Esophagus (tissue), 2 donors: ENCODE data around the gene RNF213. TPM values are rescaled to one million over a fixed set of nuclear protein-coding genes. Genes with fewer than 3 reads are reported as not detected.

ENCODE experiments used
- H3K27ac ChIP-seq, 2 donors: one replicate each; pipeline ENCODE4 v1.5.1; 2013; ENCODE audit warnings: low read depth in 2 of 2, mild to moderate bottlenecking in 2 of 2, inconsistent platforms in 1 of 2, low read length in 1 of 2, moderate library complexity in 1 of 2
- H3K27me3 ChIP-seq, 2 donors: one replicate each; pipeline ENCODE4 v1.6.1; 2013; ENCODE audit warnings: low read length in 2 of 2, control low read depth in 1 of 2, mild to moderate bottlenecking in 1 of 2; ENCODE audit not compliant: insufficient read depth in 2 of 2, control insufficient read depth in 1 of 2
- H3K36me3 ChIP-seq, 2 donors: one replicate each; pipeline ENCODE4 v1.6.1; 2013; ENCODE audit warnings: low read length in 1 of 2; ENCODE audit not compliant: control insufficient read depth in 2 of 2, insufficient read depth in 2 of 2
- H3K4me1 ChIP-seq, 2 donors: one replicate each; pipeline ENCODE4 v1.6.1; 2013; ENCODE audit warnings: low read length in 1 of 2; ENCODE audit not compliant: control insufficient read depth in 2 of 2, insufficient read depth in 2 of 2
- H3K4me3 ChIP-seq, 2 donors: one replicate each; pipeline ENCODE4 v1.5.1; 2013; ENCODE audit warnings: low read length in 2 of 2, mild to moderate bottlenecking in 2 of 2, low read depth in 1 of 2, moderate library complexity in 1 of 2
- H3K9me3 ChIP-seq, 2 donors: one replicate each; pipeline ENCODE4 v1.6.1; 2013; ENCODE audit warnings: mild to moderate bottlenecking in 2 of 2, low read depth in 1 of 2, low read length in 1 of 2, moderate library complexity in 1 of 2; ENCODE audit not compliant: control insufficient read depth in 2 of 2, insufficient read depth in 1 of 2
- WGBS, 2 donors: extraction: QIAGEN DNeasy Blood & Tissue Kit; methylation state at CpG; one replicate each; pipeline ENCODE4 v1.1.7; 2013; 5-methylcytosine and 5-hydroxymethylcytosine counted together
- polyA plus RNA-seq, 2 donors: library from polyadenylated mRNA; stranded (reverse); fragments of 200-250 nt; gene quantifications; one replicate each; pipeline ENCODE4 v1.2.3, GENCODE V29; 2013
- donor health status: healthy with polysubstance abuse.
- donor health status: Bipolar disorder and iron deficiency.

Gene RNF213
- polyA plus RNA-seq, 2 donors: 17.9 to 54.7 TPM

DNA sequence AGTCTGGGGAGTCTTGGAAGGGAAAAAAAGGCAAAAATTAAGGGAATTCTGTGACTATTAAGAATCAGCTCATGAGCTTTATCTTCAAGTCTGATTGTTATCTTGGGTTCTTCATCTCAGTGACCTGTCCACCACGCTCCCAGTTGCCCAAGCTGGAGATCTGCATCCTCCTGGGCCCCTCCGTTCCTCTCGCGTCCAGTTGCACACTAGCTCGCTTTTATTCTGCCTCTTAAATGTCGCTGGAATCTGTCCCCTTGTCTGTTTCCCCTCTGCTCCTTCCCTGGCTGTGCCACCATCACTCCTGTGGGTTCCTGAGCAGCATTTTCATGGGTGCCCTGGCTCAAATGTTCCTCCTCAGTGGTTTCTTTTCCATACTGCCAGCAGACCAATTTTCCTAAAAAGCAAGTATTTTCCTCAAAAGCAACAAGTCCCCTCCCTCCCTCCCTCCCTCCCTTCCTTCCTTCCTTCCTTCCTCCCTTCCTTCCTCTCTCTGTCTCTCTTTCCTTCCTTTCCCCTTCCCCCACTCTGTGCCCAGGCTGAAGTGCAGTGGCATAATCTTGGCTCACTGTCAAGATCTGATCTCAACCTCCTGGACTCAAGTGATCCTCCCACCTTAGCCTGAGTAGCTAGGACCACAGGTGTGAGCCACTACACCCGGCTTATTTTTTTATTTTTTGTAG, 155.7 kb downstream of the RNF213 start:
- H3K27ac ChIP-seq: no peak overlapping the region
- H3K9me3 ChIP-seq: no peaks in the 10 kb centered on the region
- H3K4me3 ChIP-seq: peak overlapping the region in 1 of 2 donors; percentile 81
- H3K27me3 ChIP-seq: no peaks in the 10 kb centered on the region
- H3K4me1 ChIP-seq: peaks cover 2 to 9% of the 10 kb centered on the region in 2 donors
- H3K36me3 ChIP-seq: peaks cover 0 to 16% of the 10 kb centered on the region in 2 donors
- WGBS, 2 donors: 87 to 89% methylated on average over 7 of the region's 7 CpGs

DNA sequence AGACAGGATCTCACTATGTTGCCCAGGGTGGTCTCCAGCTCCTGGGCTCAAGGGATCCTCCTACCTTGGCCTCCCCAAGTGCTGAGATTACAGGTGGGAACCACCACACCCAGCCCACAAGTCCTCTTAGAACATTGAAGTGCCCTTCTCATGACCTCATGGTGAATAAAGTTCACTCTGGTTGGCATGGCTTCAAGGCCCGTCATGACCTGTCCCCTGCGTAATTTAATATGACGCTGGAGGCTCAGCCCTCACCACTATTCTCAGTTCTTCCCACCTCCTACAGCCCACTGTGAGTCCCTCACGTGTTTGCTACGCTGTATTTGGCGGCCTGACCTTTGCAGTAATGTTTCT, 156.3 kb downstream of the RNF213 start:
- Histone ChIP-seq H3K4me3 (no peak overlapping the region), H3K9me3 (no peaks in the 10 kb centered on the region), H3K27me3 (no peaks in the 10 kb centered on the region), H3K36me3 (peaks cover 0 to 16% of the 10 kb centered on the region in 2 donors), H3K27ac (no peak overlapping the region), H3K4me1 (peaks cover 2 to 9% of the 10 kb centered on the region in 2 donors)
- WGBS, 2 donors: 83 to 86% methylated on average over 6 of the region's 6 CpGs

DNA sequence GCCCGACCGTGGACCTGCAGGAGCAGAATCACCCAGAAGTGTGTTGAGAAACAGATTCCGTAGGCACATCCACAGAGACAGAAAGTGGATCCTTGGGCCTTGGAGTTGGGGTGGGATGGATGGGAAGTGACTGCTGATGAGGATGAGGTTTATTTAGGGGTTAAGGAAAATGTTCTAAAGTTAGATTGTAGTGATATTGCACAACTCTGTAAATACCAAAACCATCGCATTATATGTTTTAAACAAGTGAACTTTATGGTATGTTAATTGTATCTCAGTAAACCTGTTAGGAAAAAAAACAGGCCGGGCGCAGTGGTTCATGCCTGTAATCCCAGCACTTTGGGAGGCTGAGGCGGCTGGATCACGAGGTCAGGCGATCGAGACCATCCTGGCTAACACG, 157.9 kb downstream of the RNF213 start:
- no peaks in the 10 kb centered on the region for H3K27me3 ChIP-seq
- 95 to 96% methylated on average over 11 of the region's 11 CpGs for WGBS, 2 donors
- H3K36me3 ChIP-seq: peaks cover 0 to 16% of the 10 kb centered on the region in 2 donors
- H3K27ac ChIP-seq: no peak overlapping the region
- H3K9me3 ChIP-seq: no peaks in the 10 kb centered on the region
- peaks cover 0 to 15% of the 10 kb centered on the region in 2 donors for H3K4me1 ChIP-seq
- H3K4me3 ChIP-seq: no peak overlapping the region

DNA sequence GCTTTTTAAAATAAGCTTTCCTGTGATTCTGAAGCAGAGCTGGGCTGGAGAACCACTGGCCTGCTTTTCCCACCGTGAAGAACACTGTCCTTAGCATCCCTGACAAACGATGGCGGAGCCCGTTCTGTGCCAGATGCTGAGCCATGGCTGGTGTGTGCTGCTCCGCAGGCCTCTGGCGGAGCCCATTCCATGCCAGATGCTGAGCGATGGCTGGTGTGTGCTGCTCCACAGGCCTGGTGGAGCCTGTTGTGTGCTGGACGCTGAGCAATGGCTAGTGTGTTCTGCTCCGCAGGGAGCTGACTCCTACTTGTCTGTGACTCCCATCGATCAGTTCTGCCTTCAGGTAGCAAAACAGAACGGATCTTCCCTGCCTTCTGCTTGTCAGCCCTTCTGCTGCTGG, 158.6 kb downstream of the RNF213 start:
- H3K4me1 ChIP-seq: peaks cover 0 to 13% of the 10 kb centered on the region in 2 donors
- no peak overlapping the region for H3K27ac ChIP-seq
- H3K4me3 ChIP-seq: no peak overlapping the region
- WGBS, 2 donors: 84 to 86% methylated on average over 11 of the region's 11 CpGs
- H3K36me3 ChIP-seq: peaks cover 0 to 16% of the 10 kb centered on the region in 2 donors
- H3K27me3 ChIP-seq: no peaks in the 10 kb centered on the region
- H3K9me3 ChIP-seq: no peaks in the 10 kb centered on the region

DNA sequence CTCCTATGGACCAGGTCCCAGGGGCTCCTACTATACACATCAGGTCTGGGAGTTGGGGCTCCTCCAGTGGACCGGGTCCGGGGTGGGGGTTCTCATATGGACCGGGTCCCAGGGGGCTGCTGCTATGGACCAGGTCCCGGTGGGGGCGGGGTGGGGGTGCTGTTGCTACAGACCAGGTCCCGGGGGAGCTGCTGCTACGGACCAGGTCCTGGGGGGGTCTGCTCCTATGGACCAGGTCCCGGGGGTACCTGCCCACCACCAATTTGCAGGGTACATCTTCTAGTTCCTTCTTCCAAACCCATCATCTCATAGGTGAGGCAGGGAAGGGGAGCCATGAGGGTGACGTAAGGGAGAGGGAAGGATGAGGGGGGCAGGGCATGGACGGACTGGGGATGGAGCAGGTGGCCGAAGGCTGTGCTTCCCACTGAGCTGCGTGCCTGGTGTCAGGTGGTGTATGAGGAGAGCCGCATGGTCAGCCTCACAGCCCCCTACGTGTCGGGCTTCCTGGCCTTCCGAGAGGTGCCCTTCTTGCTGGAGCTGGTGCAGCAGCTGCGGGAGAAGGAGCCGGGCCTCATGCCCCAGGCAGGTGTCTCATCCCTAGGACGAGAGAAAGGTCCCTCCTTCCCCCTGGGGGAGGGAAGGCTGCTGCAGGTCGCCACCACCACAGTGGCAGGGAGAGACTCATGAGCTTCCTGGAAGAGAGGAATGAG, 160.9 kb downstream of the RNF213 start:
- Histone ChIP-seq H3K4me3 (no peak overlapping the region), H3K9me3 (no peaks in the 10 kb centered on the region), H3K27me3 (no peaks in the 10 kb centered on the region), H3K4me1 (peaks cover 0 to 7% of the 10 kb centered on the region in 2 donors), H3K36me3 (peaks cover 0 to 16% of the 10 kb centered on the region in 2 donors), H3K27ac (no peak overlapping the region)
- 74 to 76% methylated on average over 18 to 20 of the region's 20 CpGs for WGBS, 2 donors

DNA sequence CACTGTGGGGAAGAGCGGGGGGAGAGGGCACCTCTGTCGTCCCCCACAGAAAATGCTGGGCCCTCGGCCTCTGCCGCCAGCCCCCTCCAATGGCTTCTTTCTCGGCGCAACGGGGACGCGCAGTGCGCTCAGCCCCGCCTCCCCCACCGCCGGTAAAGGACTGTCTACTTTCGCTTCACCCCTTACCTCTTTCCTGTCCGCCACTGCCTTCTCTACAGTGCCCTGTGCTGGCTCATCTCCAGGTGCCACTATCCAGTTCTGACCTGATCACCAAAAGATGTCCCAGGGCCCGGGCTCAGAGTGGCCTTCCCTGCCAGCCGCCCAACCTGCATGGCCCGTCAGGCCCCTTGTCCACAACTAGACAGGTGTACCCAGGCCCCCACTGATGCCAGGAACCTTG, 161.6 kb downstream of the RNF213 start:
- 84 to 85% methylated on average over 18 of the region's 18 CpGs for WGBS, 2 donors
- no peaks in the 10 kb centered on the region for H3K27me3 ChIP-seq
- H3K4me3 ChIP-seq: no peak overlapping the region
- H3K4me1 ChIP-seq: peaks cover 0 to 7% of the 10 kb centered on the region in 2 donors
- H3K27ac ChIP-seq: no peak overlapping the region
- H3K9me3 ChIP-seq: no peaks in the 10 kb centered on the region
- H3K36me3 ChIP-seq: peaks cover 0 to 14% of the 10 kb centered on the region in 2 donors

DNA sequence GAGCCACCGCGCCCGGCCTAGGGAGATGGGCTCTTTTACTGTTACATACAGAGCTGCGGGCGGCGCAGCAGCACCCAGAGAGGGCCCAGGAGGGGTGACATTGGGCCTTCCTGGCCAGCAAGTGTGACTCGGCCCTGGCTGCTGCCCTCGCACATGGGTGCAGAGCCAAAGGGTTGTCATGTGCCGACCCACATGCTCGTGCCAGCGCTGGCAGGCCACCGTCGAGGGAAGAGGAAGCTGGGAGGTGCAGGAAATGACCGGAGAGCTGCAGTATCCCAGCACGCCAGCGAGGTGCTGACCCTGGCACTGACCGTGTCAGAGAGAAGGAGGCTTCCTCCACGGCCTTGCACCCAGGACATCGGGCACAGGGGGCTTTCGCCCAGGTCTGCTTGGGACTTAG, 162.3 kb downstream of the RNF213 start:
- Histone ChIP-seq H3K36me3 (peaks cover 0 to 7% of the 10 kb centered on the region in 2 donors), H3K9me3 (no peaks in the 10 kb centered on the region), H3K4me3 (no peak overlapping the region), H3K4me1 (peaks cover 0 to 7% of the 10 kb centered on the region in 2 donors), H3K27ac (no peak overlapping the region), H3K27me3 (no peaks in the 10 kb centered on the region)
- WGBS, 2 donors: 67% methylated on average over 20 of the region's 20 CpGs

DNA sequence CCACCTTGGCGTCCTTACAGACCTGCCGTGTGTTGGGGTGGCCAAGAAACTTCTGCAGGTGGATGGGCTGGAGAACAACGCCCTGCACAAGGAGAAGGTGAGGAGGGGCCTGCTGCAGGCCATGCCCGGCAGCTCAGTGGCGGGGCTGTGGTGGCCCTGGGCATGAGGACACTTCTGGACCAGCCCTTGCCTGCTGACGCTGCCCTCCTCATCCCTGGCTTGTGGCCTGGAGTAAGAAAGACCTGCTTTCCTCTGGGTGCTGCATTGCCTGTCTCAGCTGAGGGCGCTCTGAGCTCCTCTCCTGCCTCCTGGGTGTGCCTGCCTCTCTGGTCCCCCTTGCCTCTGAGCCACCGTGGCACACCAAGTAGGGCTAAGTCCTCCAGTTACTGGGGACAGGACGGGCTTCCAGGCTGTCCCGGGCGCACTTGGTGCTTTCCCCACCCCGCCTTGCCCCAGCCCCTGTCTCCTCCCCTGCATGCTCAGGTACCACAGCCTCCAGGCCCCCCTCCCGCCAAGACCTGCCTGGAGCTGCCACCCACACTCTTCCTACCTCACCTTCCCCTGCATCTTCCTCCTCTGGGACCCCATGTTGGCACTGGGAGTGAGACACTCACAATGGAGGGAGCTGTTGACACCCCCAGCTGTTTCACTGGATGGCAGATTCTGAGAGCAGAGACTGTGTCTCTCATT, 163.0 kb downstream of the RNF213 start:
- Histone ChIP-seq H3K27ac (no peak overlapping the region), H3K36me3 (peaks cover 0 to 5% of the 10 kb centered on the region in 2 donors), H3K9me3 (no peaks in the 10 kb centered on the region), H3K4me3 (no peak overlapping the region), H3K4me1 (peaks cover 0 to 7% of the 10 kb centered on the region in 2 donors), H3K27me3 (no peaks in the 10 kb centered on the region)
- WGBS, 2 donors: 61 to 62% methylated on average over 13 of the region's 13 CpGs

DNA sequence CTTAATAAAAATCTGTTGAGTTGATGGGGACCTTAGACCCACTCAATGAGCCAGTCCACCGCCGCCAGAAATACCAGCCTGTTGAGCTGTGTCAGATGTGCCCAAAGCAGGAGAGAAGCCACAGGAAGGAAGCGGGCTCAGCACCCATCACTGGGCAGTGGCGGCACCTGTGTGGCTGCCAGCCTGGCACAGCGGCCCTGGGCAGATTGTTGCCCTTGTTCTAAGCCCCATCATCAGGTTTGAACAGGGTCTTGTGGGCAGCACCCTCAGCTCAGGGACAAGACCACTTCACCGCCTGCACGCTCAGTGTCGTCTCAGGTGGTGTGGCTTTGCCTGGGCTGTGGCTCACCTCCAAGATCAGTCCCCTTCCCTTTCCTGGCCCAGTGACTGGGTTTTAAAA, 163.6 kb downstream of the RNF213 start:
- H3K27ac ChIP-seq: no peak overlapping the region
- 76 to 78% methylated on average over 8 of the region's 8 CpGs for WGBS, 2 donors
- H3K9me3 ChIP-seq: no peaks in the 10 kb centered on the region
- no peaks in the 10 kb centered on the region for H3K27me3 ChIP-seq
- H3K36me3 ChIP-seq: peaks cover 0 to 4% of the 10 kb centered on the region in 2 donors
- no peak overlapping the region for H3K4me3 ChIP-seq
- H3K4me1 ChIP-seq: peaks cover 0 to 7% of the 10 kb centered on the region in 2 donors
